Neuron (in vitro differentiated cells): ENCODE results near the gene KANSL1L.
A peak's percentile ranks its signal among the peaks of the same experiment; 100 is the strongest.

Experiments
- H2AFZ ChIP-seq: one replicate; pipeline ENCODE4 v1.6.1; 2013; ENCODE audit warnings: low read depth, mild to moderate bottlenecking, inconsistent platforms, low read length, moderate library complexity
- H3K27me3 ChIP-seq: one replicate; pipeline ENCODE4 v1.6.1; 2013; ENCODE audit warnings: low read length; ENCODE audit not compliant: insufficient read depth
- H3K36me3 ChIP-seq: one replicate; pipeline ENCODE4 v1.6.1; 2013; ENCODE audit warnings: low read length; ENCODE audit not compliant: insufficient read depth
- H3K4me1 ChIP-seq: one replicate; pipeline ENCODE4 v1.6.1; 2013; ENCODE audit warnings: low read length; ENCODE audit not compliant: insufficient read depth
- H3K4me3 ChIP-seq: 2 replicates; pipeline ENCODE4 v1.5.1; 2013; ENCODE audit warnings: mild to moderate bottlenecking, low read length, moderate library complexity
- H3K9me3 ChIP-seq: one replicate; pipeline ENCODE4 v1.6.1; 2013; ENCODE audit warnings: low read length

The KANSL1L gene

GRCh38 chr2:210034087-210034683, 137.0 kb downstream of the KANSL1L start:
- Histone ChIP-seq H2AFZ (no peak overlapping the region), H3K9me3 (no peaks in the 10 kb centered on the region), H3K4me3 (no peak overlapping the region), H3K36me3 (peaks cover 2% of the 10 kb centered on the region), H3K4me1 (no peaks in the 10 kb centered on the region), H3K27me3 (no peaks in the 10 kb centered on the region)

GRCh38 chr2:210028178-210028577, 143.0 kb downstream of the KANSL1L start:
- Histone ChIP-seq H3K36me3 (peaks cover 27% of the 10 kb centered on the region), H3K27me3 (no peaks in the 10 kb centered on the region), H3K4me1 (no peaks in the 10 kb centered on the region), H3K4me3 (no peak overlapping the region), H3K9me3 (peaks cover 2% of the 10 kb centered on the region), H2AFZ (no peak overlapping the region)

GRCh38 chr2:210027608-210028007, 143.6 kb downstream of the KANSL1L start:
- H3K4me1 ChIP-seq = no peaks in the 10 kb centered on the region
- no peaks in the 10 kb centered on the region for H3K27me3 ChIP-seq
- no peak overlapping the region for H3K4me3 ChIP-seq
- H2AFZ ChIP-seq = no peak overlapping the region
- peaks cover 33% of the 10 kb centered on the region for H3K36me3 ChIP-seq
- H3K9me3 ChIP-seq = peaks cover 2% of the 10 kb centered on the region

GRCh38 chr2:210022824-210023223, 148.4 kb downstream of the KANSL1L start:
- H3K9me3 ChIP-seq = peaks cover 2% of the 10 kb centered on the region
- no peaks in the 10 kb centered on the region for H3K4me1 ChIP-seq
- H3K4me3 ChIP-seq = no peak overlapping the region
- H3K36me3 ChIP-seq = peaks cover 73% of the 10 kb centered on the region
- no peak overlapping the region for H2AFZ ChIP-seq
- H3K27me3 ChIP-seq = no peaks in the 10 kb centered on the region

- peaks cover 93% of the 10 kb centered on the region for H3K36me3 ChIP-seq
- no peaks in the 10 kb centered on the region for H3K27me3 ChIP-seq
- H2AFZ ChIP-seq = no peak overlapping the region
- no peak overlapping the region for H3K4me3 ChIP-seq
- no peaks in the 10 kb centered on the region for H3K9me3 ChIP-seq
- H3K4me1 ChIP-seq = no peaks in the 10 kb centered on the region
Observed at GRCh38 chr2:210020138-210020537, 151.1 kb downstream of the KANSL1L start.

- H3K4me1 ChIP-seq = peaks cover 21% of the 10 kb centered on the region
- H3K4me3 ChIP-seq = no peak overlapping the region
- no peaks in the 10 kb centered on the region for H3K27me3 ChIP-seq
- H3K9me3 ChIP-seq = no peaks in the 10 kb centered on the region
- peaks cover 35% of the 10 kb centered on the region for H3K36me3 ChIP-seq
- H2AFZ ChIP-seq = no peak overlapping the region
Observed at GRCh38 chr2:210009896-210010295, 161.3 kb downstream of the KANSL1L start.

- H3K27me3 ChIP-seq = no peaks in the 10 kb centered on the region
- no peak overlapping the region for H2AFZ ChIP-seq
- H3K4me3 ChIP-seq = no peak overlapping the region
- H3K36me3 ChIP-seq = peaks cover 33% of the 10 kb centered on the region
- H3K9me3 ChIP-seq = no peaks in the 10 kb centered on the region
- H3K4me1 ChIP-seq = peaks cover 27% of the 10 kb centered on the region
Observed at GRCh38 chr2:210009126-210009525, 162.1 kb downstream of the KANSL1L start.

GRCh38 chr2:210007895-210008294, 163.3 kb downstream of the KANSL1L start:
- Histone ChIP-seq H3K4me1 (peaks cover 40% of the 10 kb centered on the region), H2AFZ (no peak overlapping the region), H3K9me3 (no peaks in the 10 kb centered on the region), H3K36me3 (peaks cover 34% of the 10 kb centered on the region), H3K4me3 (no peak overlapping the region), H3K27me3 (no peaks in the 10 kb centered on the region)

GRCh38 chr2:210004881-210005280, 166.3 kb downstream of the KANSL1L start:
- Histone ChIP-seq H3K4me3 (no peak overlapping the region), H3K27me3 (no peaks in the 10 kb centered on the region), H2AFZ (no peak overlapping the region), H3K4me1 (peaks cover 44% of the 10 kb centered on the region), H3K36me3 (peaks cover 11% of the 10 kb centered on the region), H3K9me3 (no peaks in the 10 kb centered on the region)

- H3K9me3 ChIP-seq = no peaks in the 10 kb centered on the region
- no peak overlapping the region for H2AFZ ChIP-seq
- peaks cover 44% of the 10 kb centered on the region for H3K4me1 ChIP-seq
- H3K4me3 ChIP-seq = peak overlapping the region; percentile 63
- peaks cover 9% of the 10 kb centered on the region for H3K36me3 ChIP-seq
- no peaks in the 10 kb centered on the region for H3K27me3 ChIP-seq
Observed at GRCh38 chr2:210003359-210003758, 167.8 kb downstream of the KANSL1L start.

- peaks cover 6% of the 10 kb centered on the region for H3K36me3 ChIP-seq
- H3K4me1 ChIP-seq = peaks cover 41% of the 10 kb centered on the region
- H3K9me3 ChIP-seq = no peaks in the 10 kb centered on the region
- H2AFZ ChIP-seq = peak within 1 kb of the TSS; percentile 79
- H3K4me3 ChIP-seq = peak within 1 kb of the TSS; percentile 63
- no peaks in the 10 kb centered on the region for H3K27me3 ChIP-seq
Observed at GRCh38 chr2:210002158-210003157, 168.8 kb downstream of the KANSL1L start, which contains the start of gene RPE. Gene RPE (plus strand): TSS chr2:210002638. CDS start chr2:210002662, 24 bp downstream.

GRCh38 chr2:210000464-210001324, 170.5 kb downstream of the KANSL1L start:
- Histone ChIP-seq H3K9me3 (no peaks in the 10 kb centered on the region), H2AFZ (no peak overlapping the region), H3K27me3 (no peaks in the 10 kb centered on the region), H3K4me1 (peaks cover 31% of the 10 kb centered on the region), H3K36me3 (peaks cover 6% of the 10 kb centered on the region), H3K4me3 (no peak overlapping the region)
